Neural cell (in vitro differentiated cells): ENCODE measurements around the gene MICAL2.

Source experiments
- EP300 ChIP-seq: fragments of 450-650 bp; conservative IDR thresholded peaks from 2 replicates; pipeline ENCODE4 v1.6.1; 2014; ENCODE audit warnings: antibody characterized with exemption, mild to moderate bottlenecking, moderate library complexity; ENCODE audit not compliant: poor library complexity, severe bottlenecking
- EZH2 ChIP-seq: fragments of 200-600, 300-800 bp; shearing (Covaris generic), sonication (generic); IDR thresholded peaks from 2 replicates; pipeline ENCODE4 v1.6.1; 2014; ENCODE audit warnings: antibody characterized with exemption, low read length, borderline replicate concordance, mild to moderate bottlenecking; ENCODE audit not compliant: insufficient read depth, poor library complexity, severe bottlenecking
- TF ChIP-seq, protein P1 (sequence below): fragments of 450-650 bp; IDR thresholded peaks from 2 replicates; pipeline ENCODE4 v1.5.1; 2014; ENCODE audit warnings: antibody characterized with exemption, mild to moderate bottlenecking, moderate library complexity; ENCODE audit not compliant: poor library complexity, severe bottlenecking

- TF ChIP-seq, protein P1, sequence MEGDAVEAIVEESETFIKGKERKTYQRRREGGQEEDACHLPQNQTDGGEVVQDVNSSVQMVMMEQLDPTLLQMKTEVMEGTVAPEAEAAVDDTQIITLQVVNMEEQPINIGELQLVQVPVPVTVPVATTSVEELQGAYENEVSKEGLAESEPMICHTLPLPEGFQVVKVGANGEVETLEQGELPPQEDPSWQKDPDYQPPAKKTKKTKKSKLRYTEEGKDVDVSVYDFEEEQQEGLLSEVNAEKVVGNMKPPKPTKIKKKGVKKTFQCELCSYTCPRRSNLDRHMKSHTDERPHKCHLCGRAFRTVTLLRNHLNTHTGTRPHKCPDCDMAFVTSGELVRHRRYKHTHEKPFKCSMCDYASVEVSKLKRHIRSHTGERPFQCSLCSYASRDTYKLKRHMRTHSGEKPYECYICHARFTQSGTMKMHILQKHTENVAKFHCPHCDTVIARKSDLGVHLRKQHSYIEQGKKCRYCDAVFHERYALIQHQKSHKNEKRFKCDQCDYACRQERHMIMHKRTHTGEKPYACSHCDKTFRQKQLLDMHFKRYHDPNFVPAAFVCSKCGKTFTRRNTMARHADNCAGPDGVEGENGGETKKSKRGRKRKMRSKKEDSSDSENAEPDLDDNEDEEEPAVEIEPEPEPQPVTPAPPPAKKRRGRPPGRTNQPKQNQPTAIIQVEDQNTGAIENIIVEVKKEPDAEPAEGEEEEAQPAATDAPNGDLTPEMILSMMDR = no peak
- TF ChIP-seq EP300 (no peak), EZH2 (no peak)
Measured at GRCh38 chr11:12098601-12099000, 11.8 kb upstream of the MICAL2 start.
